ENCODE data around the gene CES4A. TPM values are rescaled to one million over a fixed set of nuclear protein-coding genes. Genes with fewer than 3 reads are reported as not detected.

The CES4A gene
- total and polyA plus RNA-seq, 9 donors = 6.0 to 67.1 (median 10.3) TPM

DNA sequence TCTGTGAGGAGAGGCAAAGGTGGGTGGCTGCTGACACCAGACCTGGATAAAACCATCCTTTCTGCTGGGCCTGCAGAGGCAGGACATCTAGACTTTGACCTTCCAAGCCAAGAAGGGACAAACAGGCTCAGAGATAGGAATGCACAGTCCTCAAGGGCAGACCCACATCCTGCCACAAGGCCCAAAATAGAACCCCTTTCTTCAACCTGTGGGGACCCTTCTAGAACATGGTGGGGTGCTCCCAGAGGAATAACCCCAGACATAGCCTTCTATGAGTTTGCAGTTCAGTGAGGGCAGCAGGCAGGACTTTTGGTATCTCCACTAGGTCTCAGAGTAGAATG lies 36.8 kb downstream of the CES4A start:
- TF ChIP-seq EP300 (IDR thresholded peaks at IDR 0.05) = no peak
- TF ChIP-seq, protein P1, sequence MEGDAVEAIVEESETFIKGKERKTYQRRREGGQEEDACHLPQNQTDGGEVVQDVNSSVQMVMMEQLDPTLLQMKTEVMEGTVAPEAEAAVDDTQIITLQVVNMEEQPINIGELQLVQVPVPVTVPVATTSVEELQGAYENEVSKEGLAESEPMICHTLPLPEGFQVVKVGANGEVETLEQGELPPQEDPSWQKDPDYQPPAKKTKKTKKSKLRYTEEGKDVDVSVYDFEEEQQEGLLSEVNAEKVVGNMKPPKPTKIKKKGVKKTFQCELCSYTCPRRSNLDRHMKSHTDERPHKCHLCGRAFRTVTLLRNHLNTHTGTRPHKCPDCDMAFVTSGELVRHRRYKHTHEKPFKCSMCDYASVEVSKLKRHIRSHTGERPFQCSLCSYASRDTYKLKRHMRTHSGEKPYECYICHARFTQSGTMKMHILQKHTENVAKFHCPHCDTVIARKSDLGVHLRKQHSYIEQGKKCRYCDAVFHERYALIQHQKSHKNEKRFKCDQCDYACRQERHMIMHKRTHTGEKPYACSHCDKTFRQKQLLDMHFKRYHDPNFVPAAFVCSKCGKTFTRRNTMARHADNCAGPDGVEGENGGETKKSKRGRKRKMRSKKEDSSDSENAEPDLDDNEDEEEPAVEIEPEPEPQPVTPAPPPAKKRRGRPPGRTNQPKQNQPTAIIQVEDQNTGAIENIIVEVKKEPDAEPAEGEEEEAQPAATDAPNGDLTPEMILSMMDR (IDR thresholded peaks at IDR 0.05) = no peak
- no peak for TF ChIP-seq POLR2A (IDR thresholded peaks at IDR 0.05)
- intact Hi-C loops (cut with DNase I) = no loop called here
- H3K27ac ChIP-seq = no peak overlapping the region
- H3K9me3 ChIP-seq = no peaks in the 10 kb centered on the region
- no peaks in the 10 kb centered on the region for H3K27me3 ChIP-seq
- DNase-seq = peak in 1 of 5 donors; percentile 3
- no peak overlapping the region for H3K4me3 ChIP-seq
- H3K36me3 ChIP-seq = no peaks in the 10 kb centered on the region
- H3K4me1 ChIP-seq (ENCODE audit: insufficient read depth) = peaks cover 3% of the 10 kb centered on the region

DNA sequence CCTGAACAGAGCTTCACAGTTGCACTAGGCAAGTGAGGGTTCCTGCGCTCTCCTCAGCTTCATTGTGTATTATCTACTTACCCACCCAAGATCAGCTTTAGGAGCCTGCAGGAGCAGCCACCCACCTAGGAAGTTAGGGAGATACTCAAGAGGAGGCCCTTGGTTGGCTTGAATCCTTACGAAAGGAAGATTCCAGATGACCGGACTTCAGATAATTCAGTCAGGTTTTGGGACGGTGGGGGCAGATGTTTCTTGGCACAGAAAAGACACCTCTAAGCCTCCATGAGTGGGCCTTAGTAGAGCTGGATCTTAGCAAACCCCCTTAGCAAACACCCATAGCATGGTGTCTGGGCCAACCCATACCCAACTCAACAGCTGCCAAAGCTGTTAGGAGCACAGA lies 38.2 kb downstream of the CES4A start:
- WGBS, 3 donors = 88 to 97% (median 93%) methylated on average over 4 of the region's 4 CpGs
- Histone ChIP-seq H3K4me3 (no peak overlapping the region), H3K9me3 (no peaks in the 10 kb centered on the region), H3K27me3 (no peaks in the 10 kb centered on the region), H3K36me3 (no peaks in the 10 kb centered on the region), H3K4me1 (ENCODE audit: insufficient read depth) (peaks cover 8% of the 10 kb centered on the region), H3K27ac (no peak overlapping the region)
- intact Hi-C loops (cut with DNase I) = no loop called here
- peak in 1 of 5 donors; percentile 6 for DNase-seq
- TF ChIP-seq, protein P1 (IDR thresholded peaks at IDR 0.05) = no peak
- TF ChIP-seq POLR2A (IDR thresholded peaks at IDR 0.05) (no peak), EP300 (IDR thresholded peaks at IDR 0.05) (no peak)

DNA sequence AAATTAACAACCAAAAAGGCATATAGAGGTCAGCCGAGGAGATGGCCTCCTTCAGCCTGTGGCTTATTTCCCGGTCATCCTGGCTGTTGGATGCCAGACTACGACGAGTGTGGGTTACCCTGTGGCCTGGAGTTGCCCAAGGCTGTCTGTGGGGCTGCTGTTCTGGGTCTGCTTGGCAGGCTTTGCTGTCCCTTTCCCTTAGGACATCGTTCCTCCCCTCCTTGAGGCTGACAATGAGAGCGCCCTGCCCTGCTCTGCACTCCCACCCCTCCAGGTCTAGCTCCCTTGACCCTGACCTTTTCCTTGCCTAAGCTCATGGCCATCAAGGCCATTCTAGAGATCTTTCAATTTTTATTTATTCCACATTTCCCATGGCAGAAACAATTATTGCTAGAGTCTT lies 38.7 kb downstream of the CES4A start:
- TF ChIP-seq, protein P1 (IDR thresholded peaks at IDR 0.05) = no peak
- TF ChIP-seq EP300 (IDR thresholded peaks at IDR 0.05) (no peak), POLR2A (IDR thresholded peaks at IDR 0.05) (no peak)
- 89 to 92% (median 89%) methylated on average over 6 of the region's 6 CpGs for WGBS, 3 donors
- Histone ChIP-seq H3K27me3 (no peaks in the 10 kb centered on the region), H3K4me1 (ENCODE audit: insufficient read depth) (peaks cover 10% of the 10 kb centered on the region), H3K27ac (no peak overlapping the region), H3K36me3 (no peaks in the 10 kb centered on the region), H3K4me3 (no peak overlapping the region), H3K9me3 (no peaks in the 10 kb centered on the region)
- peak in 1 of 5 donors; percentile 16 for DNase-seq
- intact Hi-C loops (cut with DNase I) = no loop called here

DNA sequence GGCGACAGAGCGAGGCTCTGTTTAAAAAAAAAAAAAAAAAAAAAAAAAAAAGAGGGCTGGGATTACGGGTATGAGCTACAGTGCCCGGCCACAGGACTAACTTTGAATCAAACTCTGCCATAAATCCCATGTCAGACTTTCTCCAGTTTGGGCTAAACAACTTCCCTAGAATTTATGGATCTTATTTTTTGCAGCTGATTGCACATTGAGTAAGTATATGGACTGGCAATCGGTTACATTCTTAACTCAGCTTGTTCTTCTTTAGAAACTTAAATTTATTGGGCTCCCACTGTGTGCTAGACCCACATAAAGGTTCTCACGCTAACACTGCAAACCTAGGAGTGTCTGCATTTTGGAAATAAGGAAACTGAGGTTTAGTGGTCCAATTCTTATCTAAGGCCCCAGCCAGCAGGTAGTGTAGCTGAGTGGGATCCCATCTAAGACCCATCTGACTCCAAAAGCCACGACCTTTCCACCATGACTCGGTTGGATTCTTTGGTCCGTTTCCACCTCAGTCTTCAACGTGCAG lies 39.8 kb downstream of the CES4A start:
- 47 to 51% (median 48%) methylated on average over 10 of the region's 10 CpGs for WGBS, 3 donors
- TF ChIP-seq, protein P1 (IDR thresholded peaks at IDR 0.05) = no peak
- no peak for TF ChIP-seq POLR2A (IDR thresholded peaks at IDR 0.05)
- no peak for TF ChIP-seq EP300 (IDR thresholded peaks at IDR 0.05)
- Histone ChIP-seq H3K4me3 (peak overlapping the region; percentile 58), H3K9me3 (no peaks in the 10 kb centered on the region), H3K4me1 (ENCODE audit: insufficient read depth) (peaks cover 11% of the 10 kb centered on the region), H3K36me3 (no peaks in the 10 kb centered on the region), H3K27me3 (no peaks in the 10 kb centered on the region), H3K27ac (peak overlapping the region; percentile 26 to 92)
- intact Hi-C loops (cut with DNase I) = no loop called here
- DNase-seq = no peak
